ENCODE results near the gene RRP36. TPM values are rescaled to one million over a fixed set of nuclear protein-coding genes. Genes with fewer than 3 reads are reported as not detected.
"Not testable (repeated sequence)": the region's sequence is repeated elsewhere in the genome, so short reads cannot be mapped to it uniquely, and the experiment has no call there.

The RRP36 gene
- total RNA-seq, 1 experiment from 2014 or later: 62.5 TPM

- intact Hi-C loops (cut with micrococcal nuclease; ENCODE audit: unreplicated experiment): no loop called here
- POLR2A ChIA-PET (ENCODE audit: unreplicated experiment): no interaction called here
Measured at GRCh38 chr6:42989923-42990322, 31.5 kb upstream of the RRP36 start.

DNA sequence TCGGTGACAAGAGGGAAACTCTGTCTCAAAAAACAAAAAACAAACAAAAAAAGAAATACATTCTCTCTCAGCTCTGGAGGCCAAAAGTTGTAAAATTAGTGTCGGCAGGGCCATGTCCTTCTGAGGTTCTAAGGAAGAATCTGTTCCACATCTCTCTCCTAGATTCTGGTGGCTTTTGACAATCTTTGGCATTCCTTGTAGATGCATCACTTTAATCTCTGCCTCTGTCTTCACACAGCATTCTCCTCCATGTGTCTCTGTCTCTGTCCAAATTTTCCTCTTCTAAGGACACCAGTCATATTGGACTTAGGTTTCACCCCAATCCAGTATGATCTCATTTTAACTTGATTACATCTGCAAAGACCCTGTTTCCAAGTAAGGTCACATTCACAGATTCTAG is 28.0 kb upstream of the RRP36 start:
- ChIA-PET CTCF (no interaction called here), POLR2A (ENCODE audit: unreplicated experiment) (no interaction called here)
- Histone ChIP-seq H3K79me2 (ENCODE audit: low read depth) (no peaks in the 10 kb centered on the region), H3K27me3 (ENCODE audit: insufficient read depth, low read depth) (no peaks in the 10 kb centered on the region), H3K27ac (no peak overlapping the region), H3F3A (ENCODE audit: insufficient read depth, low read depth) (no peaks in the 10 kb centered on the region), H3K4me2 (no peak overlapping the region), H3K9me3 (ENCODE audit: insufficient read depth, low read depth) (no peaks in the 10 kb centered on the region), H3K36me3 (ENCODE audit: low read depth) (no peaks in the 10 kb centered on the region), H2AFZ (no peak overlapping the region), H3K9me2 (ENCODE audit: insufficient read depth) (no peaks in the 10 kb centered on the region), H4K20me1 (ENCODE audit: insufficient read depth) (no peaks in the 10 kb centered on the region; the same call in 1 of the 2 replicates), H3K4me3 (no peak overlapping the region), H3K4me1 (replicated peaks; ENCODE audit: insufficient read depth) (no peaks in the 10 kb centered on the region)
- DNase-seq: no peak
- TF ChIP-seq CTCF (conservative IDR thresholded peaks at IDR 0.05) (no peak), EZH2 (IDR thresholded peaks at IDR 0.05; ENCODE audit: low read depth) (no peak)
- intact Hi-C loops (cut with micrococcal nuclease; ENCODE audit: unreplicated experiment): no loop called here
- BruUV-seq (replicated peaks): no TSS peak

More at GRCh38 chr6:42989923-42990322, 31.5 kb upstream of the RRP36 start:
- BruUV-seq (replicated peaks): no TSS peak
- Histone ChIP-seq H3K9me3 (ENCODE audit: insufficient read depth, low read depth) (no peaks in the 10 kb centered on the region), H2AFZ (no peak overlapping the region), H3K9me2 (ENCODE audit: insufficient read depth) (no peaks in the 10 kb centered on the region), H3K79me2 (ENCODE audit: low read depth) (peaks cover 11% of the 10 kb centered on the region; the same call in 1 of the 2 replicates), H3K4me1 (replicated peaks; ENCODE audit: insufficient read depth) (peaks cover 5% of the 10 kb centered on the region; the same call in 1 of the 2 replicates), H3K27ac (no peak overlapping the region), H3K4me3 (no peak overlapping the region), H3K36me3 (ENCODE audit: low read depth) (no peaks in the 10 kb centered on the region), H4K20me1 (ENCODE audit: insufficient read depth) (no peaks in the 10 kb centered on the region), H3K4me2 (no peak overlapping the region), H3K27me3 (ENCODE audit: insufficient read depth, low read depth) (no peaks in the 10 kb centered on the region), H3F3A (ENCODE audit: insufficient read depth, low read depth) (no peaks in the 10 kb centered on the region)
- no peak for TF ChIP-seq EZH2 (IDR thresholded peaks at IDR 0.05; ENCODE audit: low read depth)
- TF ChIP-seq CTCF (conservative IDR thresholded peaks at IDR 0.05): no peak
- no peak for DNase-seq
- CTCF ChIA-PET: no interaction called here

- no peak overlapping the region for H2AFZ ChIP-seq
Measured at GRCh38 chr6:42996513-42996912, 24.9 kb upstream of the RRP36 start.

DNA sequence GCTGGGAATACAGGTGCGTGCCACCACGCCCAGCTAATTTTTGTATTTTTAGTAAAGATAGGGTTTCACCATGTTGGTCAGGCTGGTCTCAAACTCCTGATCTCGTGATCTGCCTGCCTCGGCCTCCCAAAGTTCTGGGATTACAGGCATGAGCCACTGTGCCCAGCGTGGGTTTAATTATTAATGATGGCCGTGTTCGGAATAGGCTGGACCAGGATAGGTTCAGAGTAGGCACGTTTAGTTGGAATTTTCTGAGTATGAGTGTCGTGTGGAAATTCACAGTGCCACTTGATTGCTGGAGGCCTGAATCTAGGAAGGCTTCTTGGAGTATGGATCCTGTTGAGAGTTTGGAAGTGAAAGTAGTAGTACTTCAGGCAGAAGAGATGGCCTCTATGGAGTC is 23.2 kb upstream of the RRP36 start:
- H3K9me2 ChIP-seq (ENCODE audit: insufficient read depth); H3K4me2 ChIP-seq; H3K27ac ChIP-seq; POLR2A ChIA-PET (ENCODE audit: unreplicated experiment); H3K79me2 ChIP-seq (ENCODE audit: low read depth); intact Hi-C loops (cut with micrococcal nuclease; ENCODE audit: unreplicated experiment); H3K4me3 ChIP-seq; H3K27me3 ChIP-seq (ENCODE audit: insufficient read depth, low read depth); H2AFZ ChIP-seq; BruUV-seq (replicated peaks); H4K20me1 ChIP-seq (ENCODE audit: insufficient read depth); H3K9me3 ChIP-seq (ENCODE audit: insufficient read depth, low read depth); DNase-seq; H3K4me1 ChIP-seq (replicated peaks; ENCODE audit: insufficient read depth); H3K36me3 ChIP-seq (ENCODE audit: low read depth); H3F3A ChIP-seq (ENCODE audit: insufficient read depth, low read depth): not testable (repeated sequence)
- CTCF ChIA-PET: interaction anchor here (0.6 kb wide), 2 partner anchors 236 to 840 kb away, joined by 3 read pairs; no protein-coding TSS in a partner anchor

More at GRCh38 chr6:42996513-42996912, 24.9 kb upstream of the RRP36 start:
- no peaks in the 10 kb centered on the region for H3K36me3 ChIP-seq (ENCODE audit: low read depth)
- H3K9me2 ChIP-seq (ENCODE audit: insufficient read depth): no peaks in the 10 kb centered on the region
- POLR2A ChIA-PET (ENCODE audit: unreplicated experiment): interaction anchor here (0.6 kb wide), 1 partner anchor 64 kb away, joined by 5 read pairs; no protein-coding TSS in a partner anchor
- H3K4me1 ChIP-seq (replicated peaks; ENCODE audit: insufficient read depth): no peaks in the 10 kb centered on the region
- H3K4me2 ChIP-seq: no peak overlapping the region
- no peak overlapping the region for H3K4me3 ChIP-seq
- no peak for DNase-seq
- CTCF ChIA-PET: interaction anchor here (0.6 kb wide), 1 partner anchor 277 kb away, joined by 4 read pairs; no protein-coding TSS in a partner anchor
- intact Hi-C loops (cut with micrococcal nuclease; ENCODE audit: unreplicated experiment): no loop called here
- H3F3A ChIP-seq (ENCODE audit: insufficient read depth, low read depth): no peaks in the 10 kb centered on the region
- TF ChIP-seq EZH2 (IDR thresholded peaks at IDR 0.05; ENCODE audit: low read depth) (no peak), CTCF (conservative IDR thresholded peaks at IDR 0.05) (no peak)
- H4K20me1 ChIP-seq (ENCODE audit: insufficient read depth): no peaks in the 10 kb centered on the region; the same call in 1 of the 2 replicates
- no peak overlapping the region for H3K27ac ChIP-seq
- no TSS peak for BruUV-seq (replicated peaks)
- H3K79me2 ChIP-seq (ENCODE audit: low read depth): no peaks in the 10 kb centered on the region
- no peaks in the 10 kb centered on the region for H3K9me3 ChIP-seq (ENCODE audit: insufficient read depth, low read depth)
- no peaks in the 10 kb centered on the region for H3K27me3 ChIP-seq (ENCODE audit: insufficient read depth, low read depth)
